Epithelial cell of proximal tubule (primary cell): ENCODE results near the gene FNDC8. TPM values are rescaled to one million over a fixed set of nuclear protein-coding genes. Genes with fewer than 3 reads are reported as not detected.
"Not testable (repeated sequence)": the region's sequence is repeated elsewhere in the genome, so short reads cannot be mapped to it uniquely, and the experiment has no call there.

Experiments used
- DNase-seq: peaks from one replicate; pipeline ENCODE4 v3.0.0-alpha.2; 2011; ENCODE audit warnings: low read depth
- H3K4me3 ChIP-seq: 2 replicates; pipeline ENCODE4 v1.5.1; 2011; ENCODE audit warnings: low read depth, mild to moderate bottlenecking, low read length
- CTCF ChIP-seq: conservative IDR thresholded peaks from 2 replicates; pipeline ENCODE4 v1.5.1; 2012; ENCODE audit warnings: low read depth, mild to moderate bottlenecking, low read length
- total RNA-seq: library from RNA; depleted of rRNA; stranded (reverse); fragments of >200 nt; gene quantifications from 2 replicates; pipeline ENCODE4 v1.2.3, GENCODE V29; 2015

FNDC8 gene
- total RNA-seq, 1 donor from 2014 or later: not detected

GRCh38 chr17:35171834-35172233, 50.4 kb downstream of the FNDC8 start:
- no peak overlapping the region for H3K4me3 ChIP-seq
- TF ChIP-seq CTCF: no peak
- DNase-seq: no peak

DNA sequence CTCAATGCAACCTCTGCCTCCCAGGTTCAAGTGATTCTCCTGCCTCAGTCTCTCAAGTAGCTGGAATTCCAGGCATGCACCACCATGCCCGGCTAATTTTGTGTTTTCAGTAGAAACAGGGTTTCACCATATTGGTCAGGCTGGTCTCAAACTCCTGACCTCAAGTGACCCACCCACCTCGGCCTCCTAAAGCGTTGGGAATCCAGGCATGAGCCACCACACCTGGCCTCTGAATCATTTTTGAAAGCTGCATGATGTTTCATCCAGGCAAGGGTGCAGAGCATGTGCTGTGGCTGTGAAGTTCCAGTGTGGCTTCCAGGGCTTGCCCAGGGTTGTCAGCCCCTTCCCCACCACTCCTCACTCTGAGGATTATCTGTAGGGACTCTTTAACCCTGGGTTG, 50.9 kb downstream of the FNDC8 start:
- not testable (repeated sequence) for H3K4me3 ChIP-seq, DNase-seq

GRCh38 chr17:35174835-35175334, 53.5 kb downstream of the FNDC8 start:
- no peak for DNase-seq
- H3K4me3 ChIP-seq: no peak overlapping the region
- TF ChIP-seq CTCF: no peak

DNA sequence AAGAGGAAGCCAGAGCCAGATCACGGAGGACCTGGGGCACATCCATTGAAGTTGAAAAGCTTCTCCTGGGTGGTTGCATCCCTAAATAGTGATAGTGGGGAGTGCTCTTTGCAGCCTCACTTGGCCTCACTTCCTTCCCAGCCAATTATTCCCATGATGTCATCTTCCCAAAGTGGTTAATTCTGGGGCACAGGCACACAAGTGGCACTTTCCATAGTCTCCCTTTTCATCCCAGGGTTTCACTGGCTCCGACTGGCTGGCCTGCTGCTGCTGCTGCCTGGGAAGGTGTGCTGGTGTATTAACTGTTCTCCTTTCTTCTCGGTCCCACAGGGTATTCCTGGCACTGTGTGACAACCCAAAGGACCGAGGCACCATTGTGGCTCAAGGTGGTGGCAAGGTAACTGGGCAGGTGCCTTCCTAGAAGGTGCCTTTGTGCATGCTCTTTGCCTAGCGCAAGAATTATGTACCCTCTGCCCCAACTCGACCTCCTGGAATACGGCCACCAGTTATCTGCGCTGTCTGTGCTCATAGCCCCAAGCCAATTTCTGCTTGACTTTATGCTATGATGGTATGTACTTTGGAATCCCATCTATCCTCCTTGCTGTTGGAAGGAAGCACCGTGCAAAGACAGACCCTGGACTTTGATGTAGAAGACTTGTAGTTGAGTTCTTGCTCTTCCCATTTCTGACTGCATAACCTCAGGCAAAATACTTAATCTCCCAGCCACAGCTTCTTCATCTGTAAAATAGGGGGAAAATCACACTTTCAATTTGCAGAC, 54.4 kb downstream of the FNDC8 start:
- no peak for TF ChIP-seq CTCF
- H3K4me3 ChIP-seq: no peak overlapping the region
- no peak for DNase-seq

- no peak for DNase-seq
- no peak overlapping the region for H3K4me3 ChIP-seq
- no peak for TF ChIP-seq CTCF
Observed at GRCh38 chr17:35176897-35177296, 55.5 kb downstream of the FNDC8 start.

- not testable (repeated sequence) for H3K4me3 ChIP-seq, DNase-seq
Observed at GRCh38 chr17:35179379-35179778, 58.0 kb downstream of the FNDC8 start.

Other genes with a start within 250 kb of the FNDC8 start
- 0.36 and 4.4 TPM in 2 replicates for gene CCT6B, start 160.2 kb upstream of the FNDC8 start, total RNA-seq
- 10.3 and 17.7 TPM in 2 replicates for gene ZNF830, start 160.1 kb upstream of the FNDC8 start, total RNA-seq
- gene LIG3, start 141.1 kb upstream of the FNDC8 start, total RNA-seq: 36.2 and 40.9 TPM in 2 replicates
- 17.7 and 31.5 TPM in 2 replicates for gene RFFL, start 57.9 kb upstream of the FNDC8 start, total RNA-seq
- gene RAD51D, start 1.8 kb upstream of the FNDC8 start, total RNA-seq: 14.5 and 17.2 TPM in 2 replicates
- 27.0 and 38.8 TPM in 2 replicates for gene NLE1, start 20.7 kb downstream of the FNDC8 start, total RNA-seq
- not detected in 2 replicates for gene UNC45B, start 26.2 kb downstream of the FNDC8 start, total RNA-seq
- gene SLC35G3, start 72.8 kb downstream of the FNDC8 start, total RNA-seq: not detected in 2 replicates
- gene SLFN5, start 121.5 kb downstream of the FNDC8 start, total RNA-seq: 15.6 and 28.8 TPM in 2 replicates